Measurements from ENCODE around the gene ENOX2. TPM values are rescaled to one million over a fixed set of nuclear protein-coding genes. Genes with fewer than 3 reads are reported as not detected.
A peak's percentile ranks its signal among the peaks of the same experiment; 100 is the strongest.

ENOX2 gene
- total and polyA plus RNA-seq, 3 experiments from 2014 or later, result 10.8 to 19.2 (median 14.7) TPM

DNA sequence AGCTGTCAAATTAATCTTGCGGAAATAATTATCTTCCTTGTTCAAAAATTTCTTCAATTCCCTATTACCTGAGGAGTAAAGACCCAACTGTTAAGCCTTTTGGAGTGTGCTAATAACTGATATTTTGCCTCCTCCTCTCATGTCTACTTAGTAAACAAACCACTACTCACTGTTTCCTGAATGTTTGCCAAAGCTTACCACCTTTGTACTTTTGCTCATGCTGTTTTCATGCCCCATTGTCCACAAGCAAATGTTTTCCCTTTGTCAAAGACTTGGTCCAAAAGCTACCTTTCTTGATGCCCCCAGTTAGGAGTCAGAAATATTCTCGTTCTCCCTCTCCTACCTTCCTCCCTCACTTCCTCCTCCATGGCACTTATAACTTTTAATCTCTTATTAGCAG lies 226.1 kb downstream of the ENOX2 start:
- Histone ChIP-seq H3K27ac (ENCODE audit: low read depth, low read length) (no peak overlapping the region), H3K27me3 (ENCODE audit: insufficient read depth, low read length, poor library complexity, severe bottlenecking) (no peaks in the 10 kb centered on the region), H3K9me3 (ENCODE audit: low read length) (no peaks in the 10 kb centered on the region), H3K4me3 (ENCODE audit: low read length) (no peak overlapping the region), H3K4me1 (ENCODE audit: insufficient read depth, low read length) (no peaks in the 10 kb centered on the region), H3K36me3 (ENCODE audit: insufficient read depth, low read length) (no peaks in the 10 kb centered on the region)
- Mint-ChIP-seq H3K36me3 (peaks cover 15 to 63% (median 40%) of the 10 kb centered on the region in 3 donors), H3K4me1 (no peaks in the 10 kb centered on the region), H3K27ac (peak overlapping the region in 2 of 8 donors; percentile 9 to 16), H3K4me3 (no peak overlapping the region), H3K9me3 (peaks cover 8 to 16% (median 9%) of the 10 kb centered on the region in 5 donors), H3K27me3 (peaks cover 0 to 2% of the 10 kb centered on the region in 2 donors)
- POLR2A ChIA-PET, result no interaction called here
- DNase-seq, result no peak
- CTCF ChIA-PET, result no interaction called here

DNA sequence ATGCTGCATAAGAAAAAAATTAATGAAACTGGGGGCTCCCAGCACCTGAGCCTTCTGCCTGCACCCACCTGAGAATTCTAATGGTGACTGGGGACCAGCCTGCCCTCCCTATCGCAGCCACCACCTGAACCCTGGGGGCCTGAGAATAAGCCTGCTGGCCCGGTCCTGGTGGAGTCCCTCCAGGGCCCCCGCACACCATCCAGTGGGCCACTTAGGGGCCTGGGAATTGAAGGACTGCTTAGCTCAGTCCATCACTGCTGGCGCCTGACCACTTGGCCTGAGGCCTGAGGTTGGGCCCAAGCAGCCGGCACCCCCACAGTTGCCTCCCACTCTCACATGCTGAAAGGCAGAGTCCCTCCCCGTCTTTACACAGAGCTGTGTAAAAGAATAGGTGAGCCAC lies 230.8 kb downstream of the ENOX2 start:
- H3K9me3 Mint-ChIP-seq, result peaks cover 8 to 16% (median 9%) of the 10 kb centered on the region in 5 donors
- DNase-seq, result no peak
- Histone ChIP-seq H3K9me3 (ENCODE audit: low read length) (no peaks in the 10 kb centered on the region), H3K27me3 (ENCODE audit: insufficient read depth, low read length, poor library complexity, severe bottlenecking) (no peaks in the 10 kb centered on the region), H3K27ac (ENCODE audit: low read depth, low read length) (no peak overlapping the region), H3K36me3 (ENCODE audit: insufficient read depth, low read length) (no peaks in the 10 kb centered on the region), H3K4me1 (ENCODE audit: insufficient read depth, low read length) (no peaks in the 10 kb centered on the region), H3K4me3 (ENCODE audit: low read length) (no peak overlapping the region)
- H3K27ac Mint-ChIP-seq, result no peak overlapping the region
- POLR2A ChIA-PET, result no interaction called here
- H3K4me1 Mint-ChIP-seq, result no peaks in the 10 kb centered on the region
- peak overlapping the region in 1 of 7 donors; percentile 38 for H3K4me3 Mint-ChIP-seq
- H3K36me3 Mint-ChIP-seq, result peaks cover 25 to 64% (median 37%) of the 10 kb centered on the region in 3 donors
- CTCF ChIA-PET, result no interaction called here
- H3K27me3 Mint-ChIP-seq, result peaks cover 0 to 2% of the 10 kb centered on the region in 2 donors

DNA sequence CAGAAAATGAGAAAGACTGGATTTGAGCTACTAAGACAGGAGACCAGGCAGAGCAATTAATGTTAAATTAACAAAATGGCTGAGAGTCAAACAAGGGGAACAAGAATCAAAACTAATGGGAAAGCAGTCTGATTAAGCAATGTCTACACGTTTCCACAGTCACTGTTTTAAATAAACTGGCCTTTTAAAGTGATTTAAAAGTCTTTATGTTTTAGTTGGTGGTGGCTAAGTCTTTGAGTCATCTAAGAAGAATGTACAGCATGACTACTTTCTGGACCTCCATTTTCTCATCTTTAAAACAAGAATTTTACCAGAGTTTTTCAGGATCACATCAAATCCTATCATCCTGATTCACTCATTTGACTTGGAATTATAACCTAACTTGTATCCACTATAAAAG lies 233.8 kb downstream of the ENOX2 start:
- no peaks in the 10 kb centered on the region for H3K36me3 ChIP-seq (ENCODE audit: insufficient read depth, low read length)
- no peaks in the 10 kb centered on the region for H3K4me1 Mint-ChIP-seq
- peaks cover 0 to 2% of the 10 kb centered on the region in 2 donors for H3K27me3 Mint-ChIP-seq
- DNase-seq, result no peak
- H3K9me3 ChIP-seq (ENCODE audit: low read length), result no peaks in the 10 kb centered on the region
- peaks cover 3 to 14% (median 9%) of the 10 kb centered on the region in 5 donors for H3K9me3 Mint-ChIP-seq
- POLR2A ChIA-PET, result no interaction called here
- no peak overlapping the region for H3K4me3 Mint-ChIP-seq
- H3K4me3 ChIP-seq (ENCODE audit: low read length), result no peak overlapping the region
- no peaks in the 10 kb centered on the region for H3K4me1 ChIP-seq (ENCODE audit: insufficient read depth, low read length)
- no peaks in the 10 kb centered on the region for H3K27me3 ChIP-seq (ENCODE audit: insufficient read depth, low read length, poor library complexity, severe bottlenecking)
- no peak overlapping the region for H3K27ac Mint-ChIP-seq
- H3K27ac ChIP-seq (ENCODE audit: low read depth, low read length), result no peak overlapping the region
- CTCF ChIA-PET, result no interaction called here
- peaks cover 26 to 71% (median 30%) of the 10 kb centered on the region in 3 donors for H3K36me3 Mint-ChIP-seq

DNA sequence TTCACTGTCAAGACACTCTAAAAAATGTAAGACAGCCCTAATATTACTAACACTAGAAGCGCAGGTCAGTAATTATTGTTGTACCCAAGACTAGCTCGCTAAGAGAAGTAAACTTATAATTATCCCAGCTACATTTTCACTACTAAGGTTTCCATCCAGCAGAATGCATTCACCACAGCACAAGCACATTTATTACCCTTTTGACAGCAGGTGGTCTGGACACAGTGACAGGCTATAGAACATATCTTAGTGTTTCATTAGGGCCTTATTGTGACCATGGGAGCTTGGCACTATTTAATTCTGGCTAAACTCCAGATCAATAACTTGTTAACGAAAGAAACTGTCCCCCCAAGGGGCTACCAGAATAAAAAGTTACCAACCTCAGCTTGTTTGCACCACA lies 237.7 kb downstream of the ENOX2 start:
- no peaks in the 10 kb centered on the region for H3K9me3 Mint-ChIP-seq
- H3K4me1 Mint-ChIP-seq, result no peaks in the 10 kb centered on the region
- peaks cover 8 to 79% (median 33%) of the 10 kb centered on the region in 3 donors for H3K36me3 Mint-ChIP-seq
- Histone ChIP-seq H3K27ac (ENCODE audit: low read depth, low read length) (no peak overlapping the region), H3K4me3 (ENCODE audit: low read length) (no peak overlapping the region), H3K9me3 (ENCODE audit: low read length) (no peaks in the 10 kb centered on the region), H3K4me1 (ENCODE audit: insufficient read depth, low read length) (no peaks in the 10 kb centered on the region), H3K36me3 (ENCODE audit: insufficient read depth, low read length) (no peaks in the 10 kb centered on the region), H3K27me3 (ENCODE audit: insufficient read depth, low read length, poor library complexity, severe bottlenecking) (no peaks in the 10 kb centered on the region)
- CTCF ChIA-PET, result no interaction called here
- H3K27me3 Mint-ChIP-seq, result no peaks in the 10 kb centered on the region
- DNase-seq, result no peak
- H3K4me3 Mint-ChIP-seq, result no peak overlapping the region
- no peak overlapping the region for H3K27ac Mint-ChIP-seq
- POLR2A ChIA-PET, result no interaction called here

DNA sequence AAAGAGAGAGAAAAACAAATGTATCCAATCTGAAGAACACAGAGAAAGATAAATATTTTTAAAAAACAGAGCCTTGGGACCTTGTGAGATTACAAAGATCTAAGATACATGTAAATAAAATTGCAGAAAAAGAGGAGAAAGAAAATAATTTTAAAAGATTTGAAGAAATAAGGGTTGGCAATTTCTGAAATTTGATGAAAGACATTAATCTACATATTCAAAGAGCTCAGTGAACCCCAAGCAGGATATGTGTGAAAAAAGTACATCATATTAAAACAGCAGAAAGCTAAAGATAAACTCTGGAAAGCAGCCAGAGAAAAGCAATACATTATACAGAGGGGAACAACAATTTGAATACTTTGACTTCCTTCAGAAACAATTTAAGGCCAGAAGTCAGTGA lies 244.7 kb downstream of the ENOX2 start:
- Histone ChIP-seq H3K27me3 (ENCODE audit: insufficient read depth, low read length, poor library complexity, severe bottlenecking) (no peaks in the 10 kb centered on the region), H3K9me3 (ENCODE audit: low read length) (no peaks in the 10 kb centered on the region), H3K4me3 (ENCODE audit: low read length) (no peak overlapping the region), H3K27ac (ENCODE audit: low read depth, low read length) (no peak overlapping the region), H3K4me1 (ENCODE audit: insufficient read depth, low read length) (no peaks in the 10 kb centered on the region), H3K36me3 (ENCODE audit: insufficient read depth, low read length) (no peaks in the 10 kb centered on the region)
- DNase-seq, result no peak
- no peak overlapping the region for H3K4me3 Mint-ChIP-seq
- no peaks in the 10 kb centered on the region for H3K4me1 Mint-ChIP-seq
- peaks cover 0 to 3% of the 10 kb centered on the region in 2 donors for H3K27me3 Mint-ChIP-seq
- CTCF ChIA-PET, result no interaction called here
- no peaks in the 10 kb centered on the region for H3K9me3 Mint-ChIP-seq
- POLR2A ChIA-PET, result no interaction called here
- H3K36me3 Mint-ChIP-seq, result peaks cover 6 to 45% (median 7%) of the 10 kb centered on the region in 3 donors
- no peak overlapping the region for H3K27ac Mint-ChIP-seq

DNA sequence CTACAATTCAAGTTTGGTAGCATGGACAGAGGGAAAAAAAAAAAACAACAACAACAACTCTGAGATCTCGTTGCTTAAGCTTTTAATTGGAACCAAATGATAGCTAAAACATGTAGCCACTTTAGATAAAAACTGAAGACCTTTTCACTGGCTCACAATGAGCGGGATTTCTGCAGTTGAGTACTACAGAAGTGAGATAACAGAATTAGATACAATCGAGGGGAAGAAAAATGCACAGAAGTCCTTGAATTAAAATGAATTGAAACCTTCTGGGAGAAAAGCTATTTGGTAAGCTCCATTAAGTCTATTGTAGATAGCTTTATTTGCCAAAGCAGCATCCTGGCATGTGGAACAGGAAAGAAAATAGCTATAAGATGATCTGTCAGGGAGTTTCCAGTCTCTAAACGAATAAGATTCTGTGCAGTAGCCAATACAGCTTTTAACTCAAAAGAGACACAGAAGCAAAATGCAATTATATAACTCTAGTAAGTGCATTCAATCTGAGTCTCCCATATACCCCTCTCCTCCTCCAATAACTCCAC lies 248.5 kb downstream of the ENOX2 start:
- DNase-seq, result no peak
- H3K36me3 ChIP-seq (ENCODE audit: insufficient read depth, low read length), result no peaks in the 10 kb centered on the region
- Mint-ChIP-seq H3K27ac (no peak overlapping the region), H3K36me3 (peaks cover 3 to 25% (median 6%) of the 10 kb centered on the region in 3 donors), H3K4me1 (no peaks in the 10 kb centered on the region), H3K4me3 (no peak overlapping the region), H3K27me3 (peaks cover 0 to 3% of the 10 kb centered on the region in 2 donors), H3K9me3 (no peaks in the 10 kb centered on the region)
- ChIA-PET POLR2A (no interaction called here), CTCF (no interaction called here)
- no peaks in the 10 kb centered on the region for H3K4me1 ChIP-seq (ENCODE audit: insufficient read depth, low read length)
- no peaks in the 10 kb centered on the region for H3K9me3 ChIP-seq (ENCODE audit: low read length)
- H3K27ac ChIP-seq (ENCODE audit: low read depth, low read length), result no peak overlapping the region
- H3K27me3 ChIP-seq (ENCODE audit: insufficient read depth, low read length, poor library complexity, severe bottlenecking), result no peaks in the 10 kb centered on the region
- H3K4me3 ChIP-seq (ENCODE audit: low read length), result no peak overlapping the region

DNA sequence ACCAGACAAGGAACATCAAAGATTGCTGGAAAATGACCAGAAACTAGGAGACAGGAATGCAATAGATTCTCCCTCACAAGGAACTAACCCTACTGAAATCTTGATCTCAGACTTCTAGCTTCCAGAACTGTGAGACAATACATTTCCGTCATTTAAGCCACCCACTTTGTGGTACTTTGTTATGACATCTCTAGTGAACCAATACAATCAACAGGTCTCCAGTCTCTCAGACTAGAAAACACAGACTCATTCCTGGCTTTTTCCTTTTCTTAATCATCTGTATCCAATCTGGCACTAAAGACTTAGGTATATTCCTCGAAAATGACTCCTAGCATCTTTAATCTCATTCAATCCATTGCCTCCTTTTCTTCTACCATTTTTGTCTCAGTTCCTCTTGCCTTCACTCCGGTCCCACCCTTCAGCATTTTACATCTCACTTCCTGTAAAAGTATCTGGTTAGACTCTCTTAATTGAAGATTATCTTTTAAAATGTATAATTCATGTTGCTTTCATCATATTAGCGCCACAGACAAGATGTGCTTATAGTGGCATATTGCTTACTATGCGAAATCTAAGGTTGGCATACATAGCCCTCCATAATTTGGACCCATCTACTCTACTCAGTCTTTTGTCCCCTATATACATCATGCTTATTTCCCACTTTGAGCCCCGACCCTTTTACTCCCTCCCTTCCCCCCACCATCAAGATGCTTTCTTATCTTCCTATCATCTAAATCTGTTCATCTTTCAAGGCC lies 250.0 kb downstream of the ENOX2 start:
- Histone ChIP-seq H3K4me1 (ENCODE audit: insufficient read depth, low read length) (no peaks in the 10 kb centered on the region), H3K9me3 (ENCODE audit: low read length) (no peaks in the 10 kb centered on the region), H3K4me3 (ENCODE audit: low read length) (no peak overlapping the region), H3K27me3 (ENCODE audit: insufficient read depth, low read length, poor library complexity, severe bottlenecking) (no peaks in the 10 kb centered on the region), H3K36me3 (ENCODE audit: insufficient read depth, low read length) (no peaks in the 10 kb centered on the region), H3K27ac (ENCODE audit: low read depth, low read length) (no peak overlapping the region)
- no peak overlapping the region for H3K4me3 Mint-ChIP-seq
- no peak for DNase-seq
- H3K9me3 Mint-ChIP-seq, result no peaks in the 10 kb centered on the region
- H3K27ac Mint-ChIP-seq, result no peak overlapping the region
- peaks cover 3 to 22% (median 5%) of the 10 kb centered on the region in 3 donors for H3K36me3 Mint-ChIP-seq
- H3K4me1 Mint-ChIP-seq, result no peaks in the 10 kb centered on the region
- ChIA-PET POLR2A (no interaction called here), CTCF (no interaction called here)
- peaks cover 0 to 3% of the 10 kb centered on the region in 2 donors for H3K27me3 Mint-ChIP-seq

DNA sequence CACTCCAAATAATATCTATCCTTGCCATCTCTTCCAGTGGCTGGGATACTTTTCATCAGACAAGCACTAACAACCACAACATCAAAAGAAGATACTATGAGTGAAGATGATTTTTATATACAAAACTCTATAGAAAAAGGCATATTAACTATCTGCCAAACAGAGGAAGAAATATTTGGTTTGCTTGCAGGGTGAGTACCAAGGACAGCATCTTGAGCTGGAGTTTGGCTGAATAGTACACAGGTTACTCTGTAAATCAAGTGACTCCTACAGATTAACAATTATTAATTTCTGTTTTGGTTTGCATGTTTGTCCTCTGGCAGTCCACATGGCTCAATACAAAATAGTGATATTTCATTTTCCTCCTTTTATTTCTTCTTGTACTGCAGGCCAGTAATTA lies 253.3 kb downstream of the ENOX2 start:
- H3K36me3 Mint-ChIP-seq, result peaks cover 0 to 18% (median 10%) of the 10 kb centered on the region in 3 donors
- ChIA-PET POLR2A (no interaction called here), CTCF (no interaction called here)
- peaks cover 0 to 2% of the 10 kb centered on the region in 2 donors for H3K27me3 Mint-ChIP-seq
- Histone ChIP-seq H3K27me3 (ENCODE audit: insufficient read depth, low read length, poor library complexity, severe bottlenecking) (no peaks in the 10 kb centered on the region), H3K4me1 (ENCODE audit: insufficient read depth, low read length) (no peaks in the 10 kb centered on the region), H3K9me3 (ENCODE audit: low read length) (no peaks in the 10 kb centered on the region), H3K36me3 (ENCODE audit: insufficient read depth, low read length) (no peaks in the 10 kb centered on the region), H3K4me3 (ENCODE audit: low read length) (no peak overlapping the region), H3K27ac (ENCODE audit: low read depth, low read length) (no peak overlapping the region)
- DNase-seq, result no peak
- no peak overlapping the region for H3K4me3 Mint-ChIP-seq
- H3K9me3 Mint-ChIP-seq, result no peaks in the 10 kb centered on the region
- H3K27ac Mint-ChIP-seq, result no peak overlapping the region
- no peaks in the 10 kb centered on the region for H3K4me1 Mint-ChIP-seq
